GM03348 (cell line): ENCODE measurements around the gene LMF1.

Experiments
- DNase-seq: peaks from one replicate; pipeline ENCODE4 v3.0.0; 2012; ENCODE audit warnings: low spot score

The LMF1 gene

DNA sequence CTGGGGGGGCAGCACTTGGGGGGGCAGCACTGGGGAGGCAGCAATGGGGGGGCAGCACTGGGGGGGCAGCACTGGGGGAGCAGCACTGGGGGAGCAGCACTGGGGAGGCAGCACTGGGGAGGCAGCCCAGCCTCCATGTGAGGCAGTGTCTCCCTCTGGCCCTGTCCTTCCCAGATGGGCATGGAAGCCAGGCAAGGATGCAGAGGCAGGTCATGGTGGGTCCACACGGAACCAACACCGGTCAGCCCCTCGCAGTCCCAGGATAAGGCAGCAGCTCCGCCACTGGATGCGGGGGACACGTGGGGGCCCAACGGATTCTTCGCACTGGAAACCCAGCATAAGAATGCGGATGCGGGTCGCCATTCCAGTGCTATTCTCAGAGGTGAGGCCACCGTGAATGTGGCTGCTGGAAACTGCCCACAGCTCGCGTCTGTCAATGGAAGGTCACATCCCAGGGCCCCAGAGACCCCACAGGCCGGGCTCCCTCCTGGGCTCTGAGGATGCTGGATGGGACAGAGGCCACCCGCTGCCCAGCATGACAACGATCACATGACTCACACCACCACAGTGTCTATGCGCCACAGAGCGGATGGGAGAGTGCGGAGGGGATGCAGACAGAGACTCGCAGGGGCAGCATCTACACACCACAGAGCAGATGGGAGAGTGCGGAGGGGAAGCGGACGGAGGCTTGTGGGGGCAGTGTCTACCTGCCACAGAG is 59.0 kb downstream of the LMF1 start:
- DNase-seq: no peak

DNA sequence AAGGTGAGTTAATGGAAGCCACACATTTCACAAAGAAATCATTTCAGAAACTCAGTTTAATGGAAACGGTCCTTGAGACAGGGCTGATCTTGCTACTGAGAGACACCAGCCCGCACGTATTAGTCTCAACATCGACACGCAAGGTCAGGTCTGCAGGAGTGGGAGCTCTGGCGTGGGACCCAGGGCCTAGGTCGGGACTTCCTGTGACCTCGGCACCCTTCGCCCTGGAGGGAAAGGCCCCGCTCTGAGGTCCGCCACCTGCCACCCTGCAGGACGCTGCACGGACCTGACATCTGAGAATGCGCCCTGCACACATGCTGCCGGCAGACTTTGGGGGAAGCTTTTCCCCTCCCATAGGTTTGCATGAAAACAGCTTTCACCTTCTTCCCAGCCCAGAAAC is 59.7 kb downstream of the LMF1 start:
- DNase-seq: no peak

DNA sequence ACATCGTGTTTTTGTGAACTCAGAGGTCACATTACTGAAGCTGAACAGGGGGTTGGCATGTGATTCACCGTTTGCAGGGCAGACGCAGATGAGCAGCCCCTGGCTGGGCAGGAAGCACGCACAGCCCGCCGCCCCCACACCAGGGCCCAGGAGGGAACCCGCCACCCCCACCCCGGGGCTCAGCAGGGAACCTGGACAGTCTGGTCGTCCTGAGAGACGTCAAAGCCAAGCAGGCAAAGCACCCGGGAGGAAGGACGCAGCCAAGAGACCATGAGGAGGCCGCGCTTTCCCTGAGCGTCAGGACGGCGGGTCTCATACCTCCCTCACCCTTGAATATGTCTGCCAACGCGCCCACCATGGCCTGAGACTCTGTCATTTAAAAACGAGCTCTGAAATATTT is 60.6 kb downstream of the LMF1 start:
- DNase-seq: no peak

DNA sequence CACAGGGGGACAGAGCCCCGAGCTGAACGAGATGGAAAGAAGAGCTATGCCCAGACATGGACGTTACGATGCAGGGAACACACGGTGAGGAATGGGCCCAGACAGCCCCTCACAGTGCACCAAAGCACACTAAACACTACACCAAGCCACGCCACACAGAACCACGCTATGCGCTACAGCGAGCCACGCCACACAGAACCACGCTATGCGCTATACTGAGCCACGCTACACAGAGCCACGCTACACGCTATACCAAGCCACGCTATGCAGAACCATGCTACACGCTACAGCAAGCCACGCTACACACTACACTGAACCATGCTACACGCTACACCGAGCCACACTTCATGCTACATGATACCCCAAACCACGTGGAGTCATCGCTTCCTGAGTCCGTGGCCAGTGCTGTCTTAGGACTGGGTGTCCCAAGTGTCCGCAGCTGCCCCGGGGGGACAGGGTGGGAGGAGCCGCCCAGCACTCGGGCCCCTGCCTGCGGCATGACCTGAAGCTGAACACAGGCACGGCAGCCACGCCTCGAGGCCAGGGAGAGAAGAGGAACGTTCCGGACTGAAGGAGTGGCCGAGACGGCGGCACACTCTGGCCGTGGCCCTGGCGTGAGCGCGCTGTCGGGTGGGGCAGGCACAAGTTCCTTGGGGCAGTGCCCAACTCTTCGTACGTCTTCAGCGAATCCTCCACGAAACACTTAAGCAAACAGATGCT is 61.3 kb downstream of the LMF1 start:
- DNase-seq: no peak

DNA sequence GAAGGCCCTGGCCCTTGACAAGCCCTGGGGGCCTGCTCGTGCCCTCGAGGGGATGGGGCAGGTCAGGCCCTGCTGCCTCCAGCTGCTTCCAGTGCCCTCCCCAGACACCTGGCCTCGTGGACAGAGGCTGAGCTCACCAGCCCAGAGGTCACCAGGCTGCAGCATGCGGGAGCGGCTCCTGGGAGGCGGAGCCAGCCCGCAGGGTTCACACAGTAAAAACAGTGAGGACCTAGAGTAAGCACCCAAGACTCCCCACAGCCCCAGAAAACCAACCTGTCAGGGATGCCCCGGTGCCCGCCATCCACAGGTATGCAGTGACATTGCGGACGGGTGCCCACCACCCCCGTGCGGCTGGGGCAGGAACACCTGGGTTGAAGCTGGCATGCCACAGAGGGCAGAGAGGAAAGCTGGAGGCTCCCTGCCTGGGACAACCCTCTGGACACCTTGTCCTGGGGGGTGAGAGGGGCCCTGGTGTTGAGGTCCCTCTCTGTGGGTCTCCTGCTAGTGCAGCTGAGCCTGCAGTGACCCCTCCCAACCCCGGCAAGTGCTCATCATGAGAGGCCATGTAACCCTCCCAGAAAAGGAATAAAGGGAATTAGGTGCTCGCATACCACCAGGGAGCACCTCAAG is 62.1 kb downstream of the LMF1 start:
- no peak for DNase-seq

DNA sequence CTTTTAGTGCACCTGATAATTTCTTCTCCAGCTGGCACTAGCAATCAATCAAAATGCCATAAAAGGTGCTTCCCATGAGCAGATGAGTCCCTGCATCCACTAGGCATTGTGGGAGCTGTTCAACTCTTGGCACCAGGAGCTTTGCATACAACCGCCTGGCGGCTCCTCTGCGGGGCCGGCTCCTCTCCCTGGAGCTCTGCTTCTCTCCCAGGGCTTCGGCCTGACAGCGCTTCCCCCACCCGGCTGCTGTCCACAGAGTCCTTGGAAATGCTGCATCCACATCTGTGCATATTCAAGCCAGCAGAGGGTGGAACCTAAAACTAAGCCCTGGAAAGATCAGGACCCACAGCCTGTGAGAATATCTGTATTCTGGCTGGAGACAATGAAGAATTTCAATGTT is 62.9 kb downstream of the LMF1 start:
- no peak for DNase-seq

DNA sequence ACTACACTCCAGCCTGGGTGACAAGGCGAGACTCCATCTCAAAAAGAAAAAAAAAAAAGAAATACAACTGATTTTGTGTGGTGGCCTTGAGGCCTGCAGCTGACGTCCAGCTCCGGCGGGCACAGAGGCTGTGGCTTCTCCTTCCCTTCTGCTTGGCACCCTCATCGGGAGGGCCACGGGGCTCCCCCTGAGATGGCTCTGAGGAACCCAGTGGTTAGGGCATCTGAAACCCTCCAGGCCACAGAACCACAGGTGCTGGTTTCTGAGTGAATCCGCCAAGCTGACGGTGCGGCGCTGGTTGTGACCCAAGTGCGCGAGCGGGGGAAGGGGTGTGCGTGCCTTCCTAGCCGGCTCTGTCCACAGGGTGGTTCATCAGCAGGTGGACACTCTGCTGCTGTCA is 63.4 kb downstream of the LMF1 start:
- no peak for DNase-seq

DNA sequence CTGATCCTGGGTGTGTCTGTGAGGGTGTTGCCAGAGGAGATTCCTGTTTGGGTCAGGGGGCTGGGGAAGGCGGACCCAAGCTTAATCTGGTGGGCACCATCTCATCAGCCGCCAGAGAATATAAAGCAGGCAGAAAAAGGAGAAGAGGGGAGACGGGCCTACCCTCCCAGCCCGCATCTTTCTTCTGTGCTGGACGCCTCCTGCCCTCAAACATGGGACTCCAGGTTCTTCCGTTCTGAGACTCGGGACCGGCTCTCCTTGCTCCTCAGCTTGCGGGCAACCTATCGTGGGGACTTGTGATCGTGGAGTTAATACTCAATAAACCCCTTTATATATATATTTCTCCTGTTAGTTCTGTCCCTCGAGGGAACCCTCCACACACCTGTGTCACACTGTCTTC is 64.5 kb downstream of the LMF1 start:
- DNase-seq: no peak

DNA sequence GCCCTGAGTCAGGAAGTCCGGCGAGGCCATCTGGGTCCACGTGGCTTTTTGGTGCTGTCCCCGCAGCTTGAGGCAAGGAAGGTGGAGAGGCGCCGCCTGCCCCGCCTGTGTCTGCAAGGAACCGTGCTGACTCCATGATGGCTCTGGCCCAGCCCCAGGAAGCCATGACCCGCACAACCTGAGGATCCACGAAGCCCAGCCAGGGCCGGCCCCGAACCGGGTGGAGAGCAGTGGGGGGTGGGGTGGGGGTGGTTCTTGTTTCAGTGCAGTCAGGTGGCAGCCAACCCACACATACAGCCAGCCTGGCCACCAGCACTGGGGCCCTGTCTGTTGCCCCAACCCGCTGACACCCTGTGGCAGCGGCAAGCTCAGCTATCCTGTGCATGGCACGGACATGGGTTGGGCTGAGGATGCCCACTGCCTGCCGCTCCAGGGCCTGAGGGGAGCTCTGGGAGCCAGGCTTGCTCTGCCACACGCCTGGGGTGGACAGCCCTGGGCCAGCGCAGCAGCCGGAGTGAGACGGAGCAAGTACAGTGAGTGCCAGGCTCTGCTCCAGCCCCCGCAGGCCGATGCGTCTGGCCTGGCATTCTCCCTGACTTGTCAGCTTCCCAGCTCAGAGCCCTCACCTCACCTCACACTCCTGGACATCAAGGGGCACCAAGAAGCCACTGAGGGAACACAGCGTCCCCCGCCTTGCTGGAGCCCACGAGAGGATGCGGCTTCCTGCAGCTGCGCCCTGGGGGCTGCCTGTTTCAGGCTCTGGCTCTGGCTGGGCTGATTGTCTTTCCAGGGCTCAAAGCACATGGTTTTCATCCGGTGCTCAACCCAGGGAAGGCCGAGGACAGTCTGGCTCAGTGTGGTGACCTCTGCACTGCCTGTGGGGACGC is 68.8 kb downstream of the LMF1 start:
- DNase-seq: no peak

DNA sequence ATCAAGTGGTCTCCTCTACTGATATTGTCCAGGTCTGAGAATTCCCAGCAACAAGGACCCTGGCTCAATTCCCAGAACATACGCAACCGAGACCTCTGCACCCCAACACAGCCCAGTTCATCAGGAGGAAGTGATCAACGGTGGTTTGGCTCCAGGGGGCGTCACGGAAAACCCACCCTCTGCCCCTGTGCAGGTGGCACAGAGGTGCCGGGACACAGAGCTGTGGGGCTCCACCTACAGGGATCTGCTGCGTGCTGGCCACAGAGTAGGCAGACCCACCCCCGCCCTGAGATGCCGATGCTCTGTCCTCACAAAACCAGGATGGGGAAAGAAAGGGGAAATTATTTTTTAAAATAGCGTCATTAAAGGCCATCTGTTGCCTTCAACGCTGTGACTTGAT is 69.6 kb downstream of the LMF1 start:
- DNase-seq: no peak

DNA sequence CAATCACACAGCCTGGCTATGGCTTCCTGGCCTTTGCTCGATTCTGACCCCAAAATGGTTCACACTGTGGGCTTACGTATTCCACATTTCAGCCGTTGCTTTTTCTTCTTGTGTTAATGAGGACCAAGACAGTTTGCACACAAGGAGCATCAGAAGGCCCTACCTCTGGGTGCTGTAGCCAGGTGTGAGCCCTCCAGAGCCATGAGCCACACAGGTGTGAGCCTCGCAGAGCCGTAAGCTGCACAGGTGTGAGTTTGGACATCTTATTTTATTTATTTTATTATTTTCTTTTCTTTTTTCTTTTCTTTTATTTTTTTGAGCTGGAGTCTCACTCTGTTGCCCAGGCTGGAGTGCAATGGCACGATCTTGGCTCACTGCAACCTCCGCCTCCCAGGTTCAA is 70.6 kb downstream of the LMF1 start:
- DNase-seq: no peak

DNA sequence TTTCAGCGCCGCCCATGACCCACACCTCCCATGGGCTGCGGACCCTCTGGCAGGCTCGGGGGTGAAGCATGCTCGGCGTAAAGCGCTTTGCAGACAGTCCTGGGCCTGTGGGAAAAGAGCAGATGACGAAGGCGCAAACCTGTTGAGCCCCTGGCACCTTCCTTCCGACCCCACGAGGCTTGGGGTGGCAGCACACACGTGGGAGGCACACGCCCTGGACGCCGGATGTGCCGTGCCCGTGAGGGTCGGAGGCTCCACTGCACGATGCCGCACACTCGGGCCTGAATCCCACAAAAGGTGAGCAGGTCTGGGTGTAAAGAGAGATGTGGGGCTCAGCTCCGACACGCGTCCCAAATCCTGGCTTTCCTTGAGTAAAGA is 71.1 kb downstream of the LMF1 start:
- no peak for DNase-seq

DNA sequence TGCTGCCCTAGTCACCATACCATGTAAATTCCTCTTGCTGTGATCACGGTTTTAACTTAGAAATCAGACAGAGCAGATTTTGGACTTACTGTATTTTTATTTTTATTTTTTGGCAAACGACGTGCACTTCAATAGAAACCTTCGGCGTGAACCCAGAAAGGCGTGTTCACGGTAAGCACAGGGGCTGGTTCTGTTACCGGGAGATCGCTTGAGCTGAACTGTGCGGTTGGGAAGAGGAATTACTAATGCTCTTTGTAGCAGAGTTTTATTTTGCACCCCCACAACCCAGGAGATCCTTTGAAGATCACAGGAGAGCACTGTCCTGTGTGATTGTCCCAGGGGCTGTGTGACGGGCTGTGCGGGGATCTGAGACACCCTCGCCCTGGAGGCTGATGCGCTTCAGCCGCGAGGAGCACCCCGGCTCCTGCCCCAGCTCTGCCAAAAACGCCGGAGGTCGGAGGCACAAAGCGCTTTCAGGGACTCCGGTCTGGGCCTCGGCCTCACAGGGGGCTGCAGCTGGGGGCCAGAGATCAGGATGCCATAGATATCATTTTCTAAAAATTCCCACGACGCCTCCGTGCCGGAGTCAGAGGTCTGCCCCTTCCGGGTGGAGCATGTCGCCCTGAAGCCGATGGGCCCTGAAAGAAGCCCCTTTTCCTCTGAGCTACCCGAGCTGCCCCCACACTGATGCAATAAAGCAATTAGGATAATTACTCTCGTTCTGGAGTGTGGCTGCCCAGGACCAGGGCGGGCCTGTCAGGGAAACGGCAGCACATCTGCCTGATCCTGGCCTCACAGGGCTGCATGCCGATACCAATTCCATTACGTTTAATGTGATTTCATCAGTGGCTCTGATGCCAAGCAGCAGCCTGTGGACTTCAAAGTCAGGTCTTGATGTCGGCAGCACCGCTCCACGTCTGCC is 71.8 kb downstream of the LMF1 start:
- no peak for DNase-seq

DNA sequence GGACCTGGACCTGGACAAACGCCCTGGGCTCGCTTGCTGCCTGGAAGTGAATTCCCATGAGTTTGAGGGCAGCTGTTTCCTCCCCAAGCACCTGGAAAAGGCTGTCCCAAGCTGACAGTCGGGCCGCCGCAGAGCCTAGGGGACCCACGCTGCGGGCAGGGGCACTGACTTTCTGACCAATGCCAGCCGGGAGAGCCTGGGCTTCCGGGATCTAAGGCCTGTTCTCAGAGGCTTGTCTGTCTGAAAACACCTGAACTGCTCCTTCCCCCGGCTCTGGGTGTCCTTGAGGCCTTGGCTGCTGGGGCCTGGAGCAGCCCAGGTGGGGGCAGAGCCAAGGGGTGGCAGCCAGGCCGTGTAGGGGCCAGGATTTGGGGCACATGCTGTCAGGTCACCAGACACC is 72.6 kb downstream of the LMF1 start:
- no peak for DNase-seq

DNA sequence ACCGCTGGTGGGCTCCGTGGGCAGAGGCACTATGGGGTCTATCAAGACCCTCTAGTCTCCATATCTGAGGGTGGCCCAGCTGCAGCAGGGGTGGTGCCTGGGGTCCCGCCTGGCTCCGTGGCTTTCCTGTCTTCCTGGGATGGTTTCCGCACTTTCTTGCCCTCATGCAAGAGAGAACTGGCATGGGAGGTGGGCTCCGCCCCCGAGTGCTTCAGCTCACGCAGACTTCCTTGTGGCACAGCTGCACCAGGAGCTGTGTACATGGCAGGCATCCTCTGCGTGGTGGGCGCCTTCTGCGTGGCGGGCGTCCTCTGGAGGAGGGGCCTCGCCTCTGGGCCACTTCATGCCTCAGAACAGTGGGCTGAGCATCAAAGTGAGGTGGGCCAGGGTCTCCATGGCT is 73.1 kb downstream of the LMF1 start:
- DNase-seq: no peak

DNA sequence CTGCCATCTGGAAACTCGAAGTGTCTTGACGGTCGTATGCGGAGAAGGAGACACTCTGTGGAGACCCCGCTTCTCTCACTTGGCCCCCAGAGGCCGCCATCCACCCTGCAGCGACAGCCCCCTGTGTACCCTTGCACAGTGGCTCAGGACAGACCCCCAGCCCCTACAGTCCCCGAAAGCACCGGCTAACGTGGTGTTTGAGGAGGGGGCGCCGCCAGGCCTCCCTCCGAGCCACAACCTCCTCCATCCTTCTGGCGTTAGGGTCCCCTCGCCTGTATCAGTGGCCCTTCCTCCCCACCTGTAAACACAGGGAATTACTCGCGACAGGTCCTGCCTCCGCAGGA is 73.6 kb downstream of the LMF1 start:
- DNase-seq: no peak

DNA sequence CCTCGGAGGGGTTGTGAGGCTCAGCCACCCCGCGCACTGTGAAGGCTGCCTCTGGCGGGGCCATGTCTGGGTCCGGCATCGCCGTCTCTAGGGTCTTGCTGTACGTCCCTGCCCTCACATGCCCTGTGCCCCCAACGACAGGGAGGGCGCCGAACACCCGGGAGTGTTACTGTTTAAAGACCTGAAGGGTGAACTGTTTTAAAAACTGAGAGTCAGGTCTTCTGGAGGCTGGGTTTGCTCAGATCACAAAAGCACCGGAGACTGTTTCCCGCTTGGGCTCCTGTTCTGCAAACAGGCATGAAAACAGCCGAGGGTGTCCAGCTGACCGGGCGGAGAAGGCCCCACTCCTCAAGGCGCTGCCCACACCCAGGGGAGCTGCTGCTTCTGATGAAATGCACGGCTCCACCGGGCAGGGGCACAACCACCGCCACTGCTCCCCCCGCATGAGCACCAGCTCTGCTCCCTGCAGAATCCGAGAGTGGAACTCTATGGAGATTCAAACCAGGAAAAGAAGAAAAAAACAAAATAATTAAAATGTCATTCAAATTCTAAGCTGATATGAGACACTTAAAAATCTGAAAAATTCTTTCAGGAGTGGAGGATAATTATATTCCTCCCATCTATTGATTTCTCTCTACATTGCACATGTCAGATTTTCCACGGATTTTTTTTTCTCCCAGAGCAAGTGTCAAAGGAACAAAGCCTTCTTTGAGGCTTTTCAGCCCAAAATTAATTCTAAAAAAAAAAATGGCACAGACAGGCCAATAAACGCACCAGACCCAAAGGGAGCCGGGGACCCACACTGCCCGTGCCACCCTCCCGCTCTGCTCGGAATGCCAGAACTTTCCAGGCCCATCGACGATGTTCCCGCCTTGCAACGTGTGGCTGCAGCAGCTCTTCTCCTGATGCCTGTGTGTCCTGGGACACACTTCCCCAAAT is 74.3 kb downstream of the LMF1 start:
- DNase-seq: no peak

DNA sequence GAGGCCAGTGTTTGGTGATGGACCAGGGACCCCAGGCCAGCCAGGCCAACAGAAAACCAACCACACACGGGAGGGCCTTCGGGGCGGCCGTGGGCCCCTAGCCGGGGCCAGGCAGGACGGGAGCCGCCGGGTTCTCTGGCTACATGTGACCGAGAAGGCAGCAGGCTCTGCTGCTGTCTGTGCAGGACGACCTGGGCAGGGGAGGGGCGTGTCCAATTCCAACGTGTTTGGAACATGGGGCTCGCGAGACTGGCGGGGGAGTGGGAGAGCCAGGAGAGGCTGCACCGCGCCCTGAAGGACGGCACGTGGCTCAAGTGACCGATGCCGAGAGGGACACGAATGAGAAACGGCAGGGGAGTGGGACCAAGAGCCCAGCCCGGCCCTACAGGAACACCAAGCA is 75.4 kb downstream of the LMF1 start:
- no peak for DNase-seq

DNA sequence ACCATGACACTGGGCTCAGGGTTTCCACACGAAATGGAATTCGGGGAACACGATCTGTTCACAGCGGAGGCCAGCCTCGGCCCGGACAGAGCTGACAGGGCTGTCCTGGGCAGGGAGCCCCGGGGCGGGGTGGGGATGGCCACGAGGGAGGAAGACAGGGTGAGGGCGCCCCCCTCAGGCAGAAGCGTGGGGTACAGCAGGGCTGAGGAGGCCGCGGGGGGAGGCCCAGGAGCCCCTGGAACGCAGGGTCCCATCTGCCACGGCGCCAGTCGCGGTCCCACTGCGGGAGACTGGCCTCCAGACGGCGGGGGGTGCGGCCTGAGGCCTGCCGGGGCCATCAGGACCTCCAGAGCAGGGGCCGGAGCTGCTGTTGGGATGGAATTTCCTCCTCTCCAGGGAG is 75.9 kb downstream of the LMF1 start:
- DNase-seq: no peak

DNA sequence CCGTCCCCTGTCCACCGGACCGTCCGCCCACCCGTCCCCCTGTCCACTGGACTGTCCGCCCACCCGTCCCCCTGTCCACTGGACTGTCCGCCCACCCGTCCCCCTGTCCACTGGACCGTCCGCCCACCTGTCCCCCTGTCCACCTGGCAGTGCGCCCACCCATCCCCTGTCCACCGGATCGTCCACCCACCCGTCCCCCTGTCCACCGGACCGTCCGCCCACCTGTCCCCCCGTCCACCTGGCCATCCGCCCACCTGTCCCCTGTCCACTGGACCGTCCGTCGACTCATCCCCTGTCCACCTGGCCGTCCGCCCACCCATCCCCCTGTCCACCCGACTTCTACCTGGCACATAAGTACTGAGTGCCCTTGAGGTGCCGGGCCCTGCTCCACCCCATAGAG is 76.6 kb downstream of the LMF1 start:
- peak; percentile 37 for DNase-seq

DNA sequence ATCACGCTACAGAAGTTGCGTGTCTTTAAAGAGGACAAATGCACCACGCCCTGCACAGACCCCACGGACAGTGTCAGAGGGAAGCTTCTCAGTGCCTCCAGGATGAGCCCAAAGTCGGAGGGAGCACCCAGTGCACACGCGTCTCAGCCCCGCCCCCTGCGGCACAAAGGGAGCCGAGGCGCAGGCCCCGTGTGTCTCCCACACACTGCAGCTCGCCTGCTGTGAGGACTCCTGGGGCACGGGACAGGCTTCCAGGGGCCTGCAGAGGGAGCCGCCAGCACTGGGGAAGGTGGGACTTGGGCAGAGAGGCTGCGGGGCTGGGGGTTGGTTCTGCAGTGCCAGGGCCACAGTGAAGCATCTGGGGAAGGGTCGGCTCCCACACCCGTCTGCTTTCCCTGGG is 77.4 kb downstream of the LMF1 start:
- DNase-seq: no peak
